ENCODE results near the gene PCYT1A. TPM values are rescaled to one million over a fixed set of nuclear protein-coding genes. Genes with fewer than 3 reads are reported as not detected.

Gene PCYT1A
- total RNA-seq, 1 experiment from 2014 or later, result 96.8 TPM

DNA sequence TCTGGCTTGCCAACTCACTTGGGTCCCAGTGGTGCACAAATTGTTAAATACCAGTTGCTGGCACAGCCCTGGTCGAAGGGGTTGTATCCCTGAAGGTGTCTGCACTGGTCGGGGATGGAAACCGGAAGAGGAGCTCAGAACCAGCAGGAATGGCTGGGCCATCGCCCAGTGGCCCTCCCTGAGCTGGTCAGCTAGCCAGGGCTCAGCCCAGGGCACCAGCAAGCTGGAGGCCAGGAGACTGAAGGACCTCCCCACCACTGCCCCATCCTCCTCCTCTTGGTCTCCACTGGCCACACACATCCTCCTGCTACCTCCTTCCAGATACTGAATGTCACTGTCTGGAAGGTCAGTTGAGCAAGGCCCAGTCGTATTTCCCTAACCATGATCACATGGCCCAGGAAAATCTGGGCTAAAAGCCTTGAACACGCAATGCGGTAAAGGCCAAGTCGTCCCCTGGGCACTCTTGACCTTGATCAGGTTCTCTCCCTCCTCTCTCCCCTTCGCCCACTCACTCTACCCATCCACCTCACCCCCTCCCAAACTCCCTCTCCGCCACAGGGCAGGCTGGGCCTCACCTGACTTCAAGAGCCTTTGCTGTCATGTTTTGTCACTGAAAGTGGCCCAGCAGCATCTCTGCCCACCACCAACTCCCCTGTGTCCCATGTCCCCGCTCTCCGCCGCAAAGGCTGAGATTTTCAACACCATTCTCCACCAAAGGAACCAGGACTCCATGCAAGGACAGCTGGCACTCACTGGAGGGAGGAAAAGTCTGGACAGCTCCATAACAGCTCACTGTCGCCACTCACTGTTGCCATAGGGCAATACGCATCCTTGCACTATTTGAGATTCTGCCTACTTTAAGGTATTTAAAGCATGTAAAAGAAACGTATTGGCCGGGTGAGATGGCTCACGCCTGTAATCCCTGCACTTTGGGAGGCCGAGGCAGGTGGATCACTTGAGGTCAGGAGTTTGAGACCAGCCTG lies 88.5 kb downstream of the PCYT1A start:
- peaks cover 4% of the 10 kb centered on the region; the same call in 1 of the 2 replicates for H3K4me1 ChIP-seq (ENCODE audit: control insufficient read depth, insufficient read depth, low read length)
- H3K9me3 ChIP-seq (ENCODE audit: control insufficient read depth, insufficient read depth, low read depth, low read length), result no peaks in the 10 kb centered on the region
- TF ChIP-seq CTCF (IDR thresholded peaks at IDR 0.05) (no peak), SIN3A (IDR thresholded peaks at IDR 0.05; ENCODE audit: borderline replicate concordance, insufficient read depth, low read depth, low read length) (no peak)
- no TSS peak for BruUV-seq (replicated peaks)
- H3K27ac ChIP-seq (ENCODE audit: low read length), result no peak overlapping the region
- in situ Hi-C loops (cut with HindIII; ENCODE audit: low pct_unique_long_range_greater_than_20kb, low sequenced_read_pairs), result loop anchor here (25.0 kb wide), 1 partner anchor 112 kb away; the partner anchor contains the start of gene TFRC
- DNase-seq (ENCODE audit: low read depth, low spot score), result no peak
- POLR2A ChIA-PET, result interaction anchor here (0.5 kb wide), 1 partner anchor 52 kb away, joined by 5 read pairs; no protein-coding TSS in a partner anchor
- CTCF ChIA-PET, result interaction anchor here (0.5 to 3.0 kb wide), 7 partner anchors 16 to 173 kb away, joined by 3 to 20 read pairs (median 4); no protein-coding TSS in a partner anchor
- no peaks in the 10 kb centered on the region for H3K27me3 ChIP-seq (ENCODE audit: control insufficient read depth, insufficient read depth, low read length)
- H3K36me3 ChIP-seq (ENCODE audit: control insufficient read depth, insufficient read depth, low read length), result no peaks in the 10 kb centered on the region
- no peak overlapping the region for H3K4me3 ChIP-seq (ENCODE audit: low read depth in 2 of 2, low read length in 2 of 2)
- peak; percentile 33 for ATAC-seq
- intact Hi-C loops (cut with micrococcal nuclease; ENCODE audit: unreplicated experiment), result no loop called here

DNA sequence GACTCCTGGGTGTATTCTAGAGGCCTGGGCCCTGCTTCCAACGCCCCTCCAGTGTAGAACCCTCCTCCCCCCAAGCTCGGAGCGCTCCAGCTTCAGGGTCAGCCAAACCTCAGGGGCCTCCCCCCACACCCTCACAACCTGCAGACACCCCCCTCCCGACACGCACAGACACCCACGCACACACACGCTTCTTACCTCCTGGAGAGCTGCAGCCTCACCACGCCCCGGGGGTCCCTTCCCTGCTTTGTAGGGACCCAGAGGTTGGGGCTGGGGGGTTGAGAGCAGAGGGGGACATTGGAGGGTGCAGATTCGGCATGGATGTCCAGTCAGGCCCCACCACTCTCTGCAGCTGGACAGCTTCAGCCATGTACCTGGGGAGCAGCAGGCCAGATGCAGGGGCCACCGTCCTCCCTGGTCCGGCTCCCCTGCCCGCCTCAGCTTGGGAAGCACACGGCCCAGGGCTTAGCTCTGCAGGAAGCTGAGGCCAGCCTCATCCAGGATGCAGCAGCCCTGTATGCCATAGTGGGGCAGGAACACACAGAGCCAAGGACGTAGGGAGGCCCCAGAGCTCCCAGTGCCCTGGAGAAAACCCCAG lies 89.3 kb downstream of the PCYT1A start:
- H3K4me3 ChIP-seq (ENCODE audit: low read depth in 2 of 2, low read length in 2 of 2), result no peak overlapping the region
- H3K4me1 ChIP-seq (ENCODE audit: control insufficient read depth, insufficient read depth, low read length), result peaks cover 11% of the 10 kb centered on the region; the same call in 1 of the 2 replicates
- POLR2A ChIA-PET, result interaction anchor here (0.6 kb wide), 1 partner anchor 118 kb away, joined by 4 read pairs; no protein-coding TSS in a partner anchor
- intact Hi-C loops (cut with micrococcal nuclease; ENCODE audit: unreplicated experiment) (no loop called here), in situ Hi-C loops (cut with HindIII; ENCODE audit: low pct_unique_long_range_greater_than_20kb, low sequenced_read_pairs) (loop anchor here (25.0 kb wide), 1 partner anchor 111 kb away; the partner anchor contains the start of gene TFRC)
- BruUV-seq (replicated peaks), result no TSS peak
- H3K27ac ChIP-seq (ENCODE audit: low read length), result no peak overlapping the region
- CTCF ChIA-PET, result interaction anchor here (1.4 to 3.0 kb wide), 2 partner anchors 125 to 172 kb away, joined by 4 to 15 read pairs; no protein-coding TSS in a partner anchor
- TF ChIP-seq SIN3A (IDR thresholded peaks at IDR 0.05; ENCODE audit: borderline replicate concordance, insufficient read depth, low read depth, low read length), result no peak
- TF ChIP-seq, protein P1, sequence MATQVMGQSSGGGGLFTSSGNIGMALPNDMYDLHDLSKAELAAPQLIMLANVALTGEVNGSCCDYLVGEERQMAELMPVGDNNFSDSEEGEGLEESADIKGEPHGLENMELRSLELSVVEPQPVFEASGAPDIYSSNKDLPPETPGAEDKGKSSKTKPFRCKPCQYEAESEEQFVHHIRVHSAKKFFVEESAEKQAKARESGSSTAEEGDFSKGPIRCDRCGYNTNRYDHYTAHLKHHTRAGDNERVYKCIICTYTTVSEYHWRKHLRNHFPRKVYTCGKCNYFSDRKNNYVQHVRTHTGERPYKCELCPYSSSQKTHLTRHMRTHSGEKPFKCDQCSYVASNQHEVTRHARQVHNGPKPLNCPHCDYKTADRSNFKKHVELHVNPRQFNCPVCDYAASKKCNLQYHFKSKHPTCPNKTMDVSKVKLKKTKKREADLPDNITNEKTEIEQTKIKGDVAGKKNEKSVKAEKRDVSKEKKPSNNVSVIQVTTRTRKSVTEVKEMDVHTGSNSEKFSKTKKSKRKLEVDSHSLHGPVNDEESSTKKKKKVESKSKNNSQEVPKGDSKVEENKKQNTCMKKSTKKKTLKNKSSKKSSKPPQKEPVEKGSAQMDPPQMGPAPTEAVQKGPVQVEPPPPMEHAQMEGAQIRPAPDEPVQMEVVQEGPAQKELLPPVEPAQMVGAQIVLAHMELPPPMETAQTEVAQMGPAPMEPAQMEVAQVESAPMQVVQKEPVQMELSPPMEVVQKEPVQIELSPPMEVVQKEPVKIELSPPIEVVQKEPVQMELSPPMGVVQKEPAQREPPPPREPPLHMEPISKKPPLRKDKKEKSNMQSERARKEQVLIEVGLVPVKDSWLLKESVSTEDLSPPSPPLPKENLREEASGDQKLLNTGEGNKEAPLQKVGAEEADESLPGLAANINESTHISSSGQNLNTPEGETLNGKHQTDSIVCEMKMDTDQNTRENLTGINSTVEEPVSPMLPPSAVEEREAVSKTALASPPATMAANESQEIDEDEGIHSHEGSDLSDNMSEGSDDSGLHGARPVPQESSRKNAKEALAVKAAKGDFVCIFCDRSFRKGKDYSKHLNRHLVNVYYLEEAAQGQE (IDR thresholded peaks at IDR 0.05; ENCODE audit: insufficient read depth in 1 of 2, low read depth in 2 of 2, low read length in 1 of 2), result no peak
- TF ChIP-seq POLR2AphosphoS5 (IDR thresholded peaks at IDR 0.05; ENCODE audit: low read depth, low read length), result no peak
- no peak for TF ChIP-seq TCF7L2 (IDR thresholded peaks at IDR 0.05; ENCODE audit: low read depth, low read length)
- TF ChIP-seq CTCF (IDR thresholded peaks at IDR 0.05), result no peak
- H3K9me3 ChIP-seq (ENCODE audit: control insufficient read depth, insufficient read depth, low read depth, low read length), result no peaks in the 10 kb centered on the region
- ATAC-seq (peak; percentile 7; the same call in 1 of the 2 replicates), DNase-seq (ENCODE audit: low read depth, low spot score) (no peak)
- H3K36me3 ChIP-seq (ENCODE audit: control insufficient read depth, insufficient read depth, low read length), result no peaks in the 10 kb centered on the region
- H3K27me3 ChIP-seq (ENCODE audit: control insufficient read depth, insufficient read depth, low read length), result no peaks in the 10 kb centered on the region
